Measurements from ENCODE around the gene GABRB3.

Gene GABRB3

DNA sequence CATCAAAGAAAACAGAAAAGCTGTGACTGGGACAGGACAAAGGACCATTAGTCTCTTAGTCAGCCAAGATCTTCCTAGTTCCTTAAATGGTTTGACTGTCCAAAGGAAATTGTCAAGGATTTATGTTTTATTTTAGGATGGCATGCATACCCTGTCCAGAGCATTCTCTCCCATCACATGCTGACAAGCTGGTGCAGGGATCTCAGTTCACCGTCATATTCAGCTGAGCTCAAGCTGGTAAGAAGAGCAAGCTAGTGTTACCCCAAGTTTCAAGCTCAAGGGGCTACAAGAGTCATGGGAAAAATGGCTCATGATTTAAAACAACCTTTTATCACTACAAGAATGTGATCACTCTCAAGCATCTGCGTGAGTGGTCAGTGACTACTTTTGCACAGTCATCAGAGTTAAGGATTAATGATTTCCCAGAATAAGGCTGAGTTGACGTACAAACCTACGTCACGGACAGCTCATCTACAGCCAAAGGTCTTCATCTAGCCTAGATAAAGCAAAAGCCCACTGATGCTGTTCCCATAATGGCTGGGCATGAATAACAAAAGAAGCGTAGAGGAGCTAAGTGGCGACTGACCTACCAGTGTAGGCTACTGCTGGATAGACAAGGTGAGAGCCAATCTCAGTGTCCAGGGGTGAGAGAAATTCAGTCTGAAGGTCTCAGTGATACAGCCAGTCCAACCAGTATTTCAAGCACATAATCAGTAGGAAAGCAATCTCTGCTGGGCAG lies 157.5 kb downstream of the GABRB3 start:
- Mint-ChIP-seq H3K27ac (no peak overlapping the region), H3K4me1 (ENCODE audit: low read depth) (no peaks in the 10 kb centered on the region), H3K4me3 (no peak overlapping the region), H3K9me3 (peaks cover 31% of the 10 kb centered on the region), H3K36me3 (ENCODE audit: low read depth) (no peaks in the 10 kb centered on the region), H3K27me3 (ENCODE audit: low read depth) (no peaks in the 10 kb centered on the region)

DNA sequence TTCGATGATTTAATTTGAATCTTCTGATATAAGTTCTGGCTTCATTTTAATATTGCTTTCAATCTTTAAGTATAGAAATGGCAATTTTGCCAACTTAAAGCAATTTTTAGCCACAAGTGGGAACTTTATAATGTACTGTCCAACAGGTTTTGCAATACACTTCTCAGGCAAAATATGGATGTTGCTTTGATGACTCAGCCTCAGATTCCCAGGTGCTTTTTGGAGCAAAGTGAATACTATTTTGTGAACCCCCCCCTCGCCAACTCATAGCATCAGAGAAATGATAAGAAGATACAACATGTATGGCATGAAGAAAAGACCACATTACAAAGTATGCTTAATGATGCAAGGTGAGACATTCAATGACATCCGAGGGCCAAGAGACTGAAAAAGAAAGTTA lies 158.1 kb downstream of the GABRB3 start:
- no peaks in the 10 kb centered on the region for H3K27me3 Mint-ChIP-seq (ENCODE audit: low read depth)
- H3K9me3 Mint-ChIP-seq, result peaks cover 31% of the 10 kb centered on the region
- no peaks in the 10 kb centered on the region for H3K4me1 Mint-ChIP-seq (ENCODE audit: low read depth)
- no peak overlapping the region for H3K27ac Mint-ChIP-seq
- H3K36me3 Mint-ChIP-seq (ENCODE audit: low read depth), result no peaks in the 10 kb centered on the region
- no peak overlapping the region for H3K4me3 Mint-ChIP-seq

DNA sequence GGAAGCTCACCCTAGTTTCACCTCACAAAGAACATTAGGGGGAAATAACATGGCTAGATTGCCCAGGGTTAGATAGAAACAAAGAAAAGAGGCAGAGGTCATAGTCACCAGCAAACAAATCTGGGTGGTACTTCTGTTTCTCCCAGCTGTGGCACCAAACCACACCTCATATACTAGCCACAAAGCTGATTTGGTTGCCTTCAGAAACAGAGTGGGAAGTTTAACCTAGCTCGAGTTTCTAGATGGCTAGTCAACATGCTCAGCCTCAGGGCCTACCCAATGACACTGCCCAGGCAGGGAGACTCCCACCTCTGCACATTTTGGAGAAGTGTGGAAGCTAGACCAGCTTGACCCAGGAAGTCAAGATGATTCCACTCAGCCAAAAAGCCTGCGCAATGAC lies 174.2 kb downstream of the GABRB3 start:
- Mint-ChIP-seq H3K4me1 (ENCODE audit: low read depth) (no peaks in the 10 kb centered on the region), H3K9me3 (peaks cover 51% of the 10 kb centered on the region), H3K4me3 (no peak overlapping the region), H3K27me3 (ENCODE audit: low read depth) (no peaks in the 10 kb centered on the region), H3K27ac (no peak overlapping the region), H3K36me3 (ENCODE audit: low read depth) (no peaks in the 10 kb centered on the region)

DNA sequence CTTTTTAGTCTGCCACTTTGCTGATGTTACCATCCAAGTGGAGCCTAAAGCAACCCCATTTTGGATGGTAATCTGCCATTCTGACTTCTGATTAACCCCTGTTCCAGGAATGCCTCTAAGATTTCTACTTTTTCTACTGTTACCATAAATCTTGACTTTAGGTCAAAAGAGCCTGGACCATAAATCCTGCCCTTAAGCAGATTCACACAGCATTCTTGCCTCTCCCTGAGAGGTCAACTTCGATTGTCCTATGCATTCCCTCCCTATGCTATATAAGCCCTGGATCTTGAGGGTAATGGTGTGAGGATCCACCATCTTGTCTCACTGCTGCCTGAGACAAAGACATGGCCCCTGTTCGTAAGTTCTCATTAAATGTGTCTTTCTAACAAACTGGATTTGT lies 177.3 kb downstream of the GABRB3 start:
- H3K9me3 Mint-ChIP-seq, result peaks cover 48% of the 10 kb centered on the region

DNA sequence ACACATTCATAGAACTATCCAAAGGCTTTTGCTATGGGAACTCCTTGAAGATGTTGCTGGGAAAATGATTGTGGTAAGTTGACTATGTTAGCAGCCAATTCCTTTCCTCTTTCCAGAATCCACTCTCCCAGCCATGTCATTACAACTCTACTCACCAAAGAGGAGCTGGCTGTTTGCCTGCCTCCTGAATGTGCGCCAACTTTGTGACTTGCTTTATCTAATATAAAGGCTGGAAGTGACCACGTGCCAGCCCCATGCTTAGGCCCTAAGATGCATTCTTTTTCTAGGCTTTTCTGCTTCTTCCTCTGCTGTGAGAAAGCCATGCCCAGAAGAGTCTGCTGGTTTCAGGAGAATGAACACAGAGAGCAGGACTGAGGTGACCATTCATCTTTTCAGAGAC lies 182.2 kb downstream of the GABRB3 start:
- H3K36me3 Mint-ChIP-seq (ENCODE audit: low read depth), result no peaks in the 10 kb centered on the region

More for the DNA sequence above, 177.3 kb downstream of the GABRB3 start:
- Mint-ChIP-seq H3K27ac (no peak overlapping the region), H3K27me3 (ENCODE audit: low read depth) (no peaks in the 10 kb centered on the region), H3K4me3 (no peak overlapping the region), H3K4me1 (ENCODE audit: low read depth) (no peaks in the 10 kb centered on the region), H3K36me3 (ENCODE audit: low read depth) (no peaks in the 10 kb centered on the region)

DNA sequence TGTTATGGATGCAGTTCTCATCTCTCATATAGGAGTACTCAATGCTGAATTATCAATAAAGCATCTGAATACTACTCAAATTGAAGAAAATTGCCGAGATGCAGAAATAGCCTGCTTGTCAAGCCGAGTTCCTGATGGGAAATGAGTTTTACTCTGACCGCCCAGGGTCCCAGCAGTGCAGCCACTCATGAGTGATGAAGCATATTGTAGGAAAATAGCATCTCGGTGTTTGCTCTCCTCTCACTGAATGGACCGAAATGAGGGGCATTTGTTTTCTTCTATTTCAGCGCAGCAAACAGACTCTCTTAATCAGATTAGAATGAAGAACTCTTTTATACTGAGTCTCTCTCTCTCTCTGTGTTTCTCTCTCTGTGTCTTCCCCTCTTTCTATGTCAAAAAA lies 190.0 kb downstream of the GABRB3 start:
- no peaks in the 10 kb centered on the region for H3K27me3 Mint-ChIP-seq (ENCODE audit: low read depth)
- no peak overlapping the region for H3K27ac Mint-ChIP-seq
- no peaks in the 10 kb centered on the region for H3K4me1 Mint-ChIP-seq (ENCODE audit: low read depth)
- H3K4me3 Mint-ChIP-seq, result no peak overlapping the region
- H3K36me3 Mint-ChIP-seq (ENCODE audit: low read depth), result no peaks in the 10 kb centered on the region
- peaks cover 59% of the 10 kb centered on the region for H3K9me3 Mint-ChIP-seq

More for the DNA sequence above, 182.2 kb downstream of the GABRB3 start:
- no peak overlapping the region for H3K4me3 Mint-ChIP-seq
- H3K27ac Mint-ChIP-seq, result no peak overlapping the region
- H3K4me1 Mint-ChIP-seq (ENCODE audit: low read depth), result no peaks in the 10 kb centered on the region
- H3K9me3 Mint-ChIP-seq, result peaks cover 44% of the 10 kb centered on the region
- no peaks in the 10 kb centered on the region for H3K27me3 Mint-ChIP-seq (ENCODE audit: low read depth)

DNA sequence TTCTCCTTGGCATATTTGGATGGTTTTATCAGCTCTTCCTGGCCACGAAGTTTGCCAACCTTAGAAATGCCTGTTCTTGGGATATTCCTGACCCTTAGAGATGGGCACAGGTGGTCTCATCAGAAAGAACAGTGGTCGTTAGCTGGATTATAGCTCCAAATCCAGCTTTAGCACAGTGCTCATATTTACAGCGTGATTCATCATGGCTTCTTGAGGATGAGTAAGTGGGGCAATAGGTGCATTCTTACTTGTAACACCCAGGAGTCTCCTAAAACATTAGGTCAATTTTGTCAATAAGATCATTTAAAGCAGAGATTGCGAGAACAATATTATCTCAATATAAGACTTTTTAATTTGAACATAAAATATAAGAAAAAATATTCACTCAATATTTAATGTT lies 191.9 kb downstream of the GABRB3 start:
- Mint-ChIP-seq H3K9me3 (peaks cover 56% of the 10 kb centered on the region), H3K27me3 (ENCODE audit: low read depth) (no peaks in the 10 kb centered on the region)

DNA sequence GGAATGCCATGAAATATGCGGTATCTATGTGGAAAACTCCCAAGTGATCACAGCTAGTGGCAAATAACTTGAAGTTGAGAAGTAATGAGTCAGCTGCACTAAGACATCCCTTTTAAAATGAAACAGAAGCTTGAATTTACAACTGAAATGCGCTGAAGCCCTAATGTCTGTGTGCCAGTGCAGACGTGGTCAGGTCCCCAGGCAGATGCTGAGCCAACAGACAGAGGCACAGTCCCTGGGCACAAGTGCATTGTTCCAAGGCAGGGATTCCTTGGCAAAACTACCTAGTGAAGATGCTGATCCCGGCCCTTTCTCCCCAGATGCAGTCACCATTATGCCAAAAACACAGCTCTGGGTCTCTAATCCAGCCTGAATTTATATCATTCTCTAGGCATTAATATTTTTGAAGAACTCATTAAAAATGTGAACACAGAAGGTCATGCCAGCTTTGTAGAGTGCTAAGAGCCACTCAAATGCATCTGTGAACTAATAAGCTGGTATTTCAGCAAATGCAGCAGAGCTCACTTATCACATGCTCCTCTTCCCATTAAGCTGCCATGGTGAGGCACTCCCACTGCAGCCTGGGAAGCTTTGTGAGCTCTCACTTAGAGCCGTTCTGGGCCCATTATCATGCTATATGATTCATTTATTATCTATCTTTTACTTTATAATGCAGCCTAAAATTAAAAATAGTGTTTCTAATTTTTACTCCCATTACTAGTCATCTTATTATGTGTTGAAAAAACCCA lies 200.1 kb downstream of the GABRB3 start:
- Mint-ChIP-seq H3K27me3 (ENCODE audit: low read depth) (no peaks in the 10 kb centered on the region), H3K9me3 (peaks cover 31% of the 10 kb centered on the region), H3K4me3 (no peak overlapping the region), H3K36me3 (ENCODE audit: low read depth) (no peaks in the 10 kb centered on the region), H3K27ac (no peak overlapping the region), H3K4me1 (ENCODE audit: low read depth) (no peaks in the 10 kb centered on the region)

More for the DNA sequence above, 191.9 kb downstream of the GABRB3 start:
- no peaks in the 10 kb centered on the region for H3K36me3 Mint-ChIP-seq (ENCODE audit: low read depth)
- H3K4me3 Mint-ChIP-seq, result no peak overlapping the region
- no peaks in the 10 kb centered on the region for H3K4me1 Mint-ChIP-seq (ENCODE audit: low read depth)
- no peak overlapping the region for H3K27ac Mint-ChIP-seq

DNA sequence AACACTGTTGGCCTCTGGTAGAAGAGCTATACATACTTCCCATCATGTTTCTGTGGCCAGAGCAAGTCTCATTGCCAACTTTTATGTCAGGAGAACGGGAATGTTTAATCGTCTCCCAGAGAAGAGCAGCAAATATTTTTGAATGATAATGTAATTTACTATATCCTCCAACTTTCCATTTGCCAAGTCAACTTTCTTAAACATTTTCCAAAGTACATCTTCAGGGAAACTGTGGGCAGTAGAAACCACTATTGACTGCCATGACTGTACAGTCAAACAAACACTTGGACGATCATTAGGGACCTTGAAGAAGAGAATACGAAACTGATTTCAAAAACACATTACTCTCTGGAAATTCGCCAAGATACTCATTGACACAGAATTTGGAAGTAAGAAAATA lies 201.5 kb downstream of the GABRB3 start:
- Mint-ChIP-seq H3K27me3 (ENCODE audit: low read depth) (no peaks in the 10 kb centered on the region), H3K36me3 (ENCODE audit: low read depth) (no peaks in the 10 kb centered on the region), H3K4me3 (no peak overlapping the region), H3K9me3 (peaks cover 35% of the 10 kb centered on the region), H3K27ac (no peak overlapping the region), H3K4me1 (ENCODE audit: low read depth) (no peaks in the 10 kb centered on the region)

DNA sequence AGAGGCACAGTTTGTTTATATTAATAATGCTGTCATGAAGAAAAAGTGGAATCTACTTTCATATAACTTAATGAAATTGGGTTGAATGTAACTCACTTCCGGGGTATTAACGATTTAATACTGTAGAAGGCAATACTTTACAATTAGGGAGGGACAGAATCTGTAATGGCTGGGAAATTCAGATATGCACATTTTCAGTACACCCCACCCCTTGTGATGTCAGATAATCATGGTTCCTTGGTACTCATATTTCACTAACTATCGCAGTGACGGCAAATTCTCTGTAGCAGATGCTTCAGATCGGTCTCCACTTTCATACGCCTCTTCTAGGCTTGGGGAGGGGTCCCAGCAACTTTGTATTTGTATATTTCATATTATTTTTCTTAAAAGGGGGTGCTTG lies 207.3 kb downstream of the GABRB3 start:
- H3K9me3 Mint-ChIP-seq, result peaks cover 49% of the 10 kb centered on the region
- H3K4me1 Mint-ChIP-seq (ENCODE audit: low read depth), result no peaks in the 10 kb centered on the region
- no peaks in the 10 kb centered on the region for H3K36me3 Mint-ChIP-seq (ENCODE audit: low read depth)
- no peak overlapping the region for H3K27ac Mint-ChIP-seq
- H3K4me3 Mint-ChIP-seq, result no peak overlapping the region
- no peaks in the 10 kb centered on the region for H3K27me3 Mint-ChIP-seq (ENCODE audit: low read depth)

DNA sequence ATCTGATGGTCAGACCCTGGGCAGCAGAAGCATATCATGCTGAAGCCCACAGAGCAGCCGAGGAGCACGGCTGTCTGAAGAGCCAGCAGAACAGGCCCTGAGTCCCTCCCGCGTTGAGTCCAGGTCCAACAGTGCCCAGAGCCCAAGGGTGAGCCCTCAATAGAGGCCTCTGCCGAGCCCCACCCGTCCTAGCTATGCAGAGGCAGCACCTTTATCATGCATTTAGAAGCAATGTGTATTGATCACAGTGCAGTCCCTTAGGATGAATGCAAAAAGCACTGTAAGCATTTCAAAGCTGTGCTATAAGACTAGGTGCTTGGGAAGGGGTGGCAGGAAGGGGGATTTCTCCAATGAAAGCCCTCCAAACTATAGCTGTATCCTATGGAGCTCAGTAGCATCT lies 208.5 kb downstream of the GABRB3 start:
- Mint-ChIP-seq H3K36me3 (ENCODE audit: low read depth) (no peaks in the 10 kb centered on the region), H3K4me1 (ENCODE audit: low read depth) (no peaks in the 10 kb centered on the region), H3K4me3 (no peak overlapping the region), H3K27ac (no peak overlapping the region), H3K9me3 (peaks cover 50% of the 10 kb centered on the region), H3K27me3 (ENCODE audit: low read depth) (no peaks in the 10 kb centered on the region)

DNA sequence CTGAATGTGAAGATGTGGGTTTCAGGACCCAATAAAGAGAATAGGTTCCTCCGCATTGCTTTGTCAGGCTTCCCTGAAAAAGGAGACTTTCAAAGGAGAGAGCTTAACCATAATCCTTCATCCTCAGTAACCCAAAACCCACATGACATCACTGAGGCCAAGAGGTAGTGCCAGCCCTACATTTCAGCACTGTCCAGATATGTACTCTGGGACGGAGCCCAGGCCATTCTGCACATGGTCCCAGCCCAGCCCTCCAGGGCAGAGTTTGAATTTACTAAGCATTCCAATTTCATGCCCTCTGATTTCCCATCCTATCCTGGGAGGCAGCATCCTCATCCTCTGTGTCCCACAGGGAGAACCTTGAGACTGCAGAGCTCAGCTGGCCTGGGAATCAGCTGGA lies 210.5 kb downstream of the GABRB3 start:
- Mint-ChIP-seq H3K36me3 (ENCODE audit: low read depth) (no peaks in the 10 kb centered on the region), H3K27ac (no peak overlapping the region), H3K4me3 (no peak overlapping the region), H3K27me3 (ENCODE audit: low read depth) (no peaks in the 10 kb centered on the region), H3K4me1 (ENCODE audit: low read depth) (no peaks in the 10 kb centered on the region), H3K9me3 (peaks cover 45% of the 10 kb centered on the region)

DNA sequence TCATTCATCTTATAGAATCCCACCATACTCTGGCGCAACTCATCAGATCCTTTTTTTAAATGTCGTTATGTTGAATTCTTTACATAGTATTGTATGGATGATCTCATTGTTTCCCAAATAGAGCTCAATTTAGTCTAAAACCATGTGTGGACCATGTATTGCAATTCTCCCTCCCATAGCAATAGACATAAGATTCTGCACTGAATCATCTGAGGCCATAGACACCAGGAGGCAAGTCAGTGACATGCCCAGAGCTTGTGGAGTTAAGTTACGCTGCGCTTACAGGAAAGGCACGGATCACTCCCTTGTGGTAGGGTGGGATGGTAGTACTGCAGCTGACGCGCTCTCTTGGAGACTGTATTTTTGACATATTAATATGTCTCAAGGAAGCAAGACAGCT lies 211.0 kb downstream of the GABRB3 start:
- peaks cover 44% of the 10 kb centered on the region for H3K9me3 Mint-ChIP-seq
- no peak overlapping the region for H3K27ac Mint-ChIP-seq
- no peaks in the 10 kb centered on the region for H3K4me1 Mint-ChIP-seq (ENCODE audit: low read depth)
- no peaks in the 10 kb centered on the region for H3K27me3 Mint-ChIP-seq (ENCODE audit: low read depth)
- no peak overlapping the region for H3K4me3 Mint-ChIP-seq
- H3K36me3 Mint-ChIP-seq (ENCODE audit: low read depth), result no peaks in the 10 kb centered on the region

DNA sequence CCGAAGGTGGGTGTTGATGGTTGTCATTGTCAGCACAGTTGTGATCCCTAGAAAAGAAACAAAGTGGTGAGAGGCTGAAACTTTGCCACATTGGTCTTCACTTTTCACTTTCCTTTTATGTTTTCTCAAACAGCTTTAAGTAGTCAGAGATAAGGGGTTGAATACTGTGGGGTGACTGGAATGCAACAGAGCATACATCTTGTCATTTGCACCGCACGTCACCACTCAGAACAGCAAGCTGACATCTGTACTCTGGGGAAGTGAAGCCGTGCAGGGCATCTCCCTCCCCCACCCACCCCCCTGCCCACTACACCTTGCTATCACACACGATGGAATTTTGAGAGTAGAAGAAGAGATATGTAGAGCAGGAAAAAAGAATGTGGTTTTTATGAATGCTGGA lies 211.7 kb downstream of the GABRB3 start:
- H3K27ac Mint-ChIP-seq, result no peak overlapping the region
- H3K9me3 Mint-ChIP-seq, result peaks cover 48% of the 10 kb centered on the region
- H3K4me1 Mint-ChIP-seq (ENCODE audit: low read depth), result no peaks in the 10 kb centered on the region
- H3K27me3 Mint-ChIP-seq (ENCODE audit: low read depth), result no peaks in the 10 kb centered on the region
- no peak overlapping the region for H3K4me3 Mint-ChIP-seq
- H3K36me3 Mint-ChIP-seq (ENCODE audit: low read depth), result no peaks in the 10 kb centered on the region

DNA sequence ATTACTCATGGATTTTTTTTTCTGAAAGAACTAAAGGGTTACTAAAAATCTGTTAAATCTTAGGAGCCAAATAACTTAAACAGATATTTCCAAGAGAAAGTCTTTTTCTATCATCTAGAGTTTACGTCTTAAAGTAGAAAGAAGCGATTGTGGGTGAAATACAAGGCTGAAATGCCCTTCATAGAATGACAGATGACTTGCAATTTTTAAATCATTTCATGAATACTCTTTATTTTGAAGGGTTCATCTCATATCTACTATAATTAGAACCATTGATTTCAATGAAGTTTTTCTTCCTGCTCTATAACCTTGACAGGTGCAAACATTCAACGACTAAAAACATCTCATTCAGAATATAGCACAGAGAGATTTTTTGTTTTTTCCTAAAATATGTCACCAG lies 217.0 kb downstream of the GABRB3 start:
- Mint-ChIP-seq H3K27ac (no peak overlapping the region), H3K36me3 (ENCODE audit: low read depth) (no peaks in the 10 kb centered on the region), H3K4me3 (no peak overlapping the region), H3K4me1 (ENCODE audit: low read depth) (no peaks in the 10 kb centered on the region), H3K27me3 (ENCODE audit: low read depth) (no peaks in the 10 kb centered on the region), H3K9me3 (peaks cover 52% of the 10 kb centered on the region)

Measured in T-helper 1 cell treated with Interleukin-12 subunit alpha and Interleukin-12 subunit beta and Interleukin-4 antibody, amounts not matched to agents 30 μg/mL and 1 μg/mL, for 36 hours (primary cell).